GM10248 (cell line): ENCODE measurements around the gene TMEM272.

Source experiments
- CTCF ChIA-PET: fragments of 300-600 bp; sonication (Branson Sonifier 250); formaldehyde crosslinking; extraction: SDS; loops from one replicate; lab custom pipeline; 2021; ENCODE audit warnings: antibody characterized with exemption; lab: Yijun Ruan, JAX
- POLR2A ChIA-PET: fragments of 350-650 bp; sonication (Branson Sonifier 250); formaldehyde crosslinking; extraction: SDS; loops from one replicate; lab custom pipeline; 2020; ENCODE audit warnings: antibody characterized with exemption; lab: Yijun Ruan, JAX
- DNase-seq: peaks from one replicate; pipeline ENCODE4 v3.0.0; 2012; ENCODE audit errors: extremely low spot score
- TF ChIP-seq, protein P1 (sequence below): IDR thresholded peaks from 2 replicates; pipeline ENCODE4 v1.5.1; 2012; ENCODE audit warnings: mild to moderate bottlenecking, low read depth; ENCODE audit errors: extremely low read depth, missing control alignments, control extremely low read depth

Gene TMEM272

DNA sequence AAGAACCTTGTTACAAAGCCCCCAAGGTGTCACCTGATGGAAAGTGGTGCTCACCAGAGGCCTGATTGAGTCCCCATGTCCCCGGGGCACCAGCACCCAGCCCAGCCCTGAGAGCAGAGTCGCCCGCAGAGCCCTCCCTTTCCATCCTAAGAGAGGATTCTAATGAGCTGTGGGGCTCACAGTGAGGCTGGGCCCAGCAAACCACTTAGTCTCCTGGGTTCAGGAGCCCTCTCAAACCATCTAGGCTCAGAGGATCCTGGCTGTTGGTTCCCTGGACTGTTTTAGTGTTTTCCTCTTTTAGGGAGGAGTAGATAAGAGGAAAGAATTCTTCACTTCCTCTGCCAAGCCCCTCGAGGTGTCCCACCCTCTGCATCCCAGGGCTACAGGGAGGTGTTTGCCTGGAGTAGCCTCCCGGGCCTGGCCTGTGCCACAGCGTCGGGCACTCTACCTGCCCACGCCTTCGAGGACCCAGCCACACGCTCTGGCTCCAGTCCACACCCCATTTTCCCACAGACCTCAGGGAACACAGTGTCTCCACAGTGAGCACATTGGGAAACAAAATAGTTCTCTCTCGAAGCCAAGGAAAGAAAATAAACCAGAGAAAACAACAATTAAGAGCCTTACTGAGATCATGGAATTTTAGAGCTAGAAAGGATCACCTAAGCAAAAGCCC is 75.4 kb downstream of the TMEM272 start:
- TF ChIP-seq, protein P1, sequence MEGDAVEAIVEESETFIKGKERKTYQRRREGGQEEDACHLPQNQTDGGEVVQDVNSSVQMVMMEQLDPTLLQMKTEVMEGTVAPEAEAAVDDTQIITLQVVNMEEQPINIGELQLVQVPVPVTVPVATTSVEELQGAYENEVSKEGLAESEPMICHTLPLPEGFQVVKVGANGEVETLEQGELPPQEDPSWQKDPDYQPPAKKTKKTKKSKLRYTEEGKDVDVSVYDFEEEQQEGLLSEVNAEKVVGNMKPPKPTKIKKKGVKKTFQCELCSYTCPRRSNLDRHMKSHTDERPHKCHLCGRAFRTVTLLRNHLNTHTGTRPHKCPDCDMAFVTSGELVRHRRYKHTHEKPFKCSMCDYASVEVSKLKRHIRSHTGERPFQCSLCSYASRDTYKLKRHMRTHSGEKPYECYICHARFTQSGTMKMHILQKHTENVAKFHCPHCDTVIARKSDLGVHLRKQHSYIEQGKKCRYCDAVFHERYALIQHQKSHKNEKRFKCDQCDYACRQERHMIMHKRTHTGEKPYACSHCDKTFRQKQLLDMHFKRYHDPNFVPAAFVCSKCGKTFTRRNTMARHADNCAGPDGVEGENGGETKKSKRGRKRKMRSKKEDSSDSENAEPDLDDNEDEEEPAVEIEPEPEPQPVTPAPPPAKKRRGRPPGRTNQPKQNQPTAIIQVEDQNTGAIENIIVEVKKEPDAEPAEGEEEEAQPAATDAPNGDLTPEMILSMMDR, result no peak
- POLR2A ChIA-PET, result interaction anchor here (1.3 kb wide), 1 partner anchor 317 kb away, joined by 8 read pairs; the partner anchor contains the start of gene INTS6
- DNase-seq, result no peak

DNA sequence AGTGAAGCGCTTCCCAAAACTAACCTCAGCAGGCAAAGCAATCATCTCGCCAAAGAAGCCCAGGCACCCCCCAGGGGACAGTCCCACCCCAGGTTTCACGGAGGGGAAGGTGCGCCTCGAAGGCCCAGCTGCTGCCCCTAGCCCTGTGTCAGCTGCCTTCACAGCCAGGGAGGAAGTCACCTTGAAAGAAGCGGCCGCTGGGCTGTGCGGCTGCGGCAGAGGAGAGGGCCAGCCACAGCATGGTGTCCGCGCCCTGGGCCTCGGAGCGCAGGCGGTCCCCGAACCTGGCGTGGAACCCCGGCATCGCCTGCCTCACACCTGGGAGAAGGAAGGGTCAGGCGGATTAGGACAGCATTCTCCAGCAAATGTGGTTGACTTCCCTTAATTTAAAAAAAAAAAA is 76.0 kb downstream of the TMEM272 start:
- TF ChIP-seq, protein P1, result no peak
- POLR2A ChIA-PET, result interaction anchor here (0.6 kb wide), 1 partner anchor 637 kb away, joined by 3 read pairs; no protein-coding TSS in a partner anchor
- no peak for DNase-seq
- CTCF ChIA-PET, result interaction anchor here (0.8 kb wide), 1 partner anchor 37 kb away, joined by 3 read pairs; no protein-coding TSS in a partner anchor

More for the DNA sequence above, 75.4 kb downstream of the TMEM272 start:
- CTCF ChIA-PET, result interaction anchor here (0.8 to 1.2 kb wide), 2 partner anchors 38 to 46 kb away, joined by 3 read pairs; no protein-coding TSS in a partner anchor

DNA sequence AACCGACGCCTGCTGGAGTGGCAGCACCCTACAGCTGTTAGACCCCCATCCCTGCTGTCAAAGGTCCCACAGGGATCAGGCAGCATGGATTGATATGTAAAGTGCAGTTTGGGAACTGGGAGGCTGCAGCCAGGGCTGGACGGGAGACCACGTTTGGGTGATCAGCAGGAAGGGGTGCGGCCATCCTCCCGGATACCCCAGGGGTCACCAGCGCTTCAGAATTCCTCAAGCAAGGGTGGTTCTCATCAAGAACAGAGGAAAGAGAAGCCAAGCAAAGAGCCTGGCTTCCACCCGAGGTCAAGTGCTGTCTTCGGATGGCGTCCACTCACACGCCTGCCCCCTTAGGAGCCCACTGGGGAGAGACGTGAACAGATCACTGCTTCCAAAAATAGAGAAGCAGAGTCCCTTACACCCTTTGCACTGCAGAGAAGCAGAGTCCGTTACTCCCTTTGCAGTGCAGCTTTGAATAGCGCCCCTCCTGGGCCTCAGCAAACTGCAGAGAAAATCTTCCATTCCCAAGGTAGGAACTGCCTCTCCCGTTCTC is 76.5 kb downstream of the TMEM272 start:
- ChIA-PET POLR2A (interaction anchor here (0.6 kb wide), 1 partner anchor 636 kb away, joined by 3 read pairs; no protein-coding TSS in a partner anchor), CTCF (interaction anchor here (0.8 kb wide), 1 partner anchor 37 kb away, joined by 3 read pairs; no protein-coding TSS in a partner anchor)
- DNase-seq, result no peak
- TF ChIP-seq, protein P1, result no peak

DNA sequence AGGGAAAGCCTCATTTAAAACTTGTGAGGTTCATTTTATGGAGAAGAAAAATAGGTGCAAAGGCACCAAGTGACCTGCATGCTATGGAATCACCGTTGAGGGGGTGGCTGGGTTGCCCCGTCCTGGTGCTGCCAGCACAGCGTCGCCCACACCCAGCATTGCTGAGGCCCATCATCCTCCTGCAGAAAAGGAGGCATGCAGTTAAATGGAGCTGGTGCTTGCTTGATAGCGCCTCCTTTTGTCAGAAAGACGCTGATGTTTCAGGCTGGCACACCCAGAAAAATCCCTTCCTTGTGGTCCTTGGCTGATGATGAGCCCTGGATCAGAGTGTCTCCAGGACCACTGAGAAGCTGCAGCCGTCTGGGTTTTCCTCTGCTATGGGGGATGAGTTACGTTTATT is 77.9 kb downstream of the TMEM272 start:
- no peak for DNase-seq
- TF ChIP-seq, protein P1, result peak; percentile 4
- ChIA-PET CTCF (interaction anchor here (0.7 kb wide), 1 partner anchor 9 kb away, joined by 4 read pairs; no protein-coding TSS in a partner anchor), POLR2A (no interaction called here)

DNA sequence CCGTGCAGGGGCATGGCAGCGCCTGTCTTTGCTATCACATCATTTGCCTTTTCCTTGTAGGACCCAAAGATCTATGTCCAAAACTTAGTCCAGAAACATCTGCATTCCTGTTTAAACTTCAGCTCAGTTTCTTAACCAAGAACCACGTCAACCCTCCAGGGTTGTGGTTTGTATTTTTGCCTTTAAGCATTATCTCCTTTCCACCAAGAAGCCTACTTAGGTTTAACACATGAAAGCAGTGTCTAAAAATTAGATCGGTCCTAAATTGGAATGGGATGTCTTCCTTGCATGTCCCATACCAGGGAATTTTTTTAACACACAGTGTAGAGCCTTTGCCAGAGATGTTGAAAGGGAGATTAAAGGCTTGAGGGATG is 79.8 kb downstream of the TMEM272 start:
- ChIA-PET CTCF (interaction anchor here (0.7 to 1.9 kb wide), 6 partner anchors 11 to 686 kb away, joined by 3 to 8 read pairs (median 3); partner anchors contain the start of gene VPS36), POLR2A (interaction anchor here (1.8 kb wide), 1 partner anchor 312 kb away, joined by 13 read pairs; the partner anchor contains the start of gene INTS6)
- TF ChIP-seq, protein P1, result no peak
- DNase-seq, result no peak

DNA sequence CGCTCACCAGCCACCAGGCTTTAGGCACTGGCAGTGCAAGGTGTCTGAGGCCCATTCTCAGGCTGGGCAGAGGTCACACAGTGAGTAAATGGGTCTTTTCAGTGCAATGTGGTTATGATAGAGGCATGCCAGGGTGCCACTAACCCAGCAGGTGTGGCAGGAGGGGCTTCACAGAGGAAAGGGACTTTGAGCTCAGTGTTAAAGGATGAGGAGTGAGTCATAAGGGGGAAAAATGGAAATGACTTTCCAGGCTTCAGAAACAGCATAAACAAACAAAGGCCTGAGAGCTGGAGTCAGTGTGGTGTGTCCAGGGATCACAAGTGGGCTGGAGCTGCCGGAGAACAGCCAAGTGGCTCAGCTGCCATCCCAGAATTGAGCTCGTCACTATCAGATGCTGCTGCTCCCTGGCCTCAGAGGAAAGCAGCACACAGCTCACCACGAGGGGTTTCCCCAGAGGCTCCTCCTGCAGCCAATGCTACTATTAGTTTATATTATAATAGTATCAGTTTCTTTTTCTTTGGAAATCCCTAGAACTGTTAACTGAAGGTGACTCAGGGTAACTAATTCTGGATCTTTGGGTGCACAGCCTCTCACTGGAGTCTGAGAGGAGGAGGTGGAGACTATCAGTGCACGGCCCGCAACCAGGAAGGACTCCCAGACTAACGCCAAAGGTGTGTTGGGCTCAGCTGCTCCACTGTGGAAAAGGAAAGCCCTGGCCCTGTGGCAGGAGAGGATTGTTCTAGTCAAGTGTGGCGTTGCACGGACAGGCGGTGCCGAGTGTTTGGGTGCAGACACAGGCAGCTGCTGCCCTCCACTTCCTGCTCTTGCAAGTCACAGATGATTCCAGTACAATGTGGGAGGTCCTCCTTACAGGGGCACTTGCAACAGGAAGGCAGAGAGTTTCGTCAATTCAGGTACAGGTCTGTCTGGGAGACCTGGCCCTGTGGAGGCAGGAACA is 80.5 kb downstream of the TMEM272 start:
- POLR2A ChIA-PET, result interaction anchor here (0.5 to 1.8 kb wide), 3 partner anchors 35 to 311 kb away, joined by 3 to 13 read pairs (median 4); partner anchors contain the start of gene INTS6
- TF ChIP-seq, protein P1, result no peak
- CTCF ChIA-PET, result interaction anchor here (0.7 to 1.9 kb wide), 13 partner anchors 8 to 686 kb away, joined by 3 to 8 read pairs (median 3); partner anchors contain the start of gene VPS36
- peak; percentile 79 for DNase-seq
